DND-41 (cell line): ENCODE results near the gene NOC2L.

Source experiments
- ATAC-seq: fragments of 200-7000 bp; cut with Tn5 transposase; 3 replicates; pipeline ENCODE4 v1.9.1; 2021; ENCODE audit warnings: low read depth; ENCODE audit not compliant: insufficient read depth
- DNase-seq: peaks from one replicate; pipeline ENCODE4 v3.0.0-alpha.2; 2020
- H2AFZ ChIP-seq: 2 replicates; pipeline ENCODE4 v1.6.0; 2012; ENCODE audit warnings: low read depth, low read length
- H3K27ac ChIP-seq: 2 replicates; pipeline ENCODE4 v1.5.1; 2012; ENCODE audit warnings: low read length, inconsistent platforms
- H3K27me3 ChIP-seq: fragments of 200-600 bp; sonication (generic); 2 replicates; pipeline ENCODE4 v1.6.0; 2012; ENCODE audit warnings: low read length, mild to moderate bottlenecking, inconsistent platforms; ENCODE audit not compliant: insufficient read depth, poor library complexity
- H3K36me3 ChIP-seq: 2 replicates; pipeline ENCODE4 v1.5.1; 2012; ENCODE audit warnings: low read length, inconsistent platforms; ENCODE audit not compliant: insufficient read depth
- H3K4me1 ChIP-seq: 2 replicates; pipeline ENCODE4 v1.5.1; 2012; ENCODE audit warnings: mild to moderate bottlenecking, low read length; ENCODE audit not compliant: insufficient read depth
- H3K4me2 ChIP-seq: 2 replicates; pipeline ENCODE4 v1.6.0; 2012; ENCODE audit warnings: mild to moderate bottlenecking, moderate library complexity, low read length, inconsistent platforms; ENCODE audit not compliant: insufficient read depth
- H3K4me3 ChIP-seq, 2 experiments: fragments of 200-600 bp in 1 of 2; shearing (Covaris generic) in 1 of 2; 2 replicates each; pipeline ENCODE4 v1.5.1; 2012 to 2016; ENCODE audit warnings: inconsistent platforms in 2 of 2, low read length in 2 of 2, mild to moderate bottlenecking in 2 of 2, low read depth in 1 of 2, moderate library complexity in 1 of 2
- H3K79me2 ChIP-seq: 2 replicates; pipeline ENCODE4 v1.6.0; 2012; ENCODE audit warnings: low read length, inconsistent platforms; ENCODE audit not compliant: insufficient read depth
- H3K9ac ChIP-seq: 2 replicates; pipeline ENCODE4 v1.6.0; 2012; ENCODE audit warnings: low read depth, mild to moderate bottlenecking, inconsistent platforms, low read length, moderate library complexity
- H3K9me3 ChIP-seq: 2 replicates; pipeline ENCODE4 v1.5.1; 2012; ENCODE audit warnings: low read length, moderate library complexity, mild to moderate bottlenecking, inconsistent platforms; ENCODE audit not compliant: insufficient read depth, severe bottlenecking
- H4K20me1 ChIP-seq: 2 replicates; pipeline ENCODE4 v1.6.0; 2012; ENCODE audit warnings: low read length; ENCODE audit not compliant: insufficient read depth
- EZH2 ChIP-seq: IDR thresholded peaks from 3 replicates; pipeline ENCODE4 v1.6.1; 2012; ENCODE audit warnings: borderline replicate concordance, low read depth, mild to moderate bottlenecking, moderate library complexity, low read length, inconsistent platforms; ENCODE audit not compliant: severe bottlenecking
- TF ChIP-seq, protein P1 (sequence below): IDR thresholded peaks from 2 replicates; pipeline ENCODE4 v1.5.1; 2012; ENCODE audit warnings: borderline replicate concordance, low read length, moderate library complexity, mild to moderate bottlenecking; ENCODE audit not compliant: poor library complexity, severe bottlenecking; ENCODE audit errors: extremely low read depth

The NOC2L gene

DNA sequence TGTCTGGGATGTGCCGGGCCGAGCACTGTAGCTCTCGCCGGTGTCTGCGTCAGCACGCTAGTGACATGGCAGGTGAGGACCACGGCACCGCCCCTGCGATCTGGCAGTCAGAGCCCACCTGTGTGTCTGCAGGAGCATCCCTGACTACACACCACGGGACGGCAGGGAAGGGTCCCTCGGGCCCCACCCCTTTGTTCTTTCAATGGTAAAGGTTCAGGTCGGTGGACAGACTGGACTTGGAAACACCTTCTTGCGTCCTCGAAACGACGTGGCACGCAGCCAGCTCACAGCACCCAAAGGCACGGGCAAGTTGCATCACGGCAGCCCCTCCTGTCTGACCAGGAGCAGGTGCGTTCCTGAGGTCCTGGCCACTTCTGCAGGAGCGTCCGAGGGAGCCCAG lies 39.0 kb downstream of the NOC2L start:
- Histone ChIP-seq H3K36me3 (no peaks in the 10 kb centered on the region), H3K4me1 (peaks cover 35% of the 10 kb centered on the region), H3K27me3 (peaks cover 62% of the 10 kb centered on the region), H3K79me2 (no peaks in the 10 kb centered on the region), H3K27ac (no peak overlapping the region), H3K4me3 (no peak overlapping the region), H4K20me1 (peaks cover 63% of the 10 kb centered on the region), H2AFZ (no peak overlapping the region), H3K9me3 (no peaks in the 10 kb centered on the region), H3K4me2 (no peak overlapping the region), H3K9ac (no peak overlapping the region)
- TF ChIP-seq, protein P1, sequence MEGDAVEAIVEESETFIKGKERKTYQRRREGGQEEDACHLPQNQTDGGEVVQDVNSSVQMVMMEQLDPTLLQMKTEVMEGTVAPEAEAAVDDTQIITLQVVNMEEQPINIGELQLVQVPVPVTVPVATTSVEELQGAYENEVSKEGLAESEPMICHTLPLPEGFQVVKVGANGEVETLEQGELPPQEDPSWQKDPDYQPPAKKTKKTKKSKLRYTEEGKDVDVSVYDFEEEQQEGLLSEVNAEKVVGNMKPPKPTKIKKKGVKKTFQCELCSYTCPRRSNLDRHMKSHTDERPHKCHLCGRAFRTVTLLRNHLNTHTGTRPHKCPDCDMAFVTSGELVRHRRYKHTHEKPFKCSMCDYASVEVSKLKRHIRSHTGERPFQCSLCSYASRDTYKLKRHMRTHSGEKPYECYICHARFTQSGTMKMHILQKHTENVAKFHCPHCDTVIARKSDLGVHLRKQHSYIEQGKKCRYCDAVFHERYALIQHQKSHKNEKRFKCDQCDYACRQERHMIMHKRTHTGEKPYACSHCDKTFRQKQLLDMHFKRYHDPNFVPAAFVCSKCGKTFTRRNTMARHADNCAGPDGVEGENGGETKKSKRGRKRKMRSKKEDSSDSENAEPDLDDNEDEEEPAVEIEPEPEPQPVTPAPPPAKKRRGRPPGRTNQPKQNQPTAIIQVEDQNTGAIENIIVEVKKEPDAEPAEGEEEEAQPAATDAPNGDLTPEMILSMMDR = no peak
- TF ChIP-seq EZH2 = no peak
- DNase-seq (no peak), ATAC-seq (no peak)

DNA sequence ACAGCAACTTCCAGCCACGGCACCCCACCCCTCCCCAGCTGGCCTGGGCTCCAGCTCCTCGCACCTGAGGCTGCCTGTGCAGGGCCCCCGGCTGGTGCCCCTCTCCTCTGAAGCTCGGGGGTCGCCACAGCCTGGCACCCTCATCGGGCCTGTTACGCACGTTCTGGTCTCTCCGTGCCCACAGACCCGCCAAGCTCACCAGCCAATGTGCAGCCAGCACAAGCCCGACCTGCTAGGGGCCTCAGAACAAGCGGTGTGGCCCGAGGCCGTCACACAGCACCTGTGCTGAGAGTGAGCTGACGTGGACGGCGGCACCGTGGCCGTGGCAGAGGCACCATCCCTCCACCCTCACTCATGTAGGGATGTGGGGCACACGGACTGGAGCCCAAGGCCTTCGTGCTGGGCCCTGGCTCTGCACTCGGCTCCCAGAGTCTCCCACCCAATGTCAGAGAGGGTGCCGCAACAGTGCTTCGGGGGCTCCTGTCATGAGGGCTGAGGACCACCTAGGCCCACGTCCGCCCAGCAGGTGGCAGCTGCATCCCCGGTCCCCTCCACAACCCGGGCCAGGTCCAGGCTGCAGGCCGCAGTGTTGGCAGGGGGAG lies 39.7 kb downstream of the NOC2L start:
- Histone ChIP-seq H3K36me3 (no peaks in the 10 kb centered on the region), H4K20me1 (peaks cover 58% of the 10 kb centered on the region), H3K4me3 (no peak overlapping the region), H3K4me1 (peaks cover 28% of the 10 kb centered on the region), H3K9ac (no peak overlapping the region), H3K9me3 (no peaks in the 10 kb centered on the region), H3K27me3 (peaks cover 55% of the 10 kb centered on the region), H2AFZ (no peak overlapping the region), H3K4me2 (no peak overlapping the region), H3K79me2 (no peaks in the 10 kb centered on the region), H3K27ac (no peak overlapping the region)
- ATAC-seq (no peak), DNase-seq (no peak)
- TF ChIP-seq EZH2 = no peak
- TF ChIP-seq, protein P1 = peak; percentile 18

DNA sequence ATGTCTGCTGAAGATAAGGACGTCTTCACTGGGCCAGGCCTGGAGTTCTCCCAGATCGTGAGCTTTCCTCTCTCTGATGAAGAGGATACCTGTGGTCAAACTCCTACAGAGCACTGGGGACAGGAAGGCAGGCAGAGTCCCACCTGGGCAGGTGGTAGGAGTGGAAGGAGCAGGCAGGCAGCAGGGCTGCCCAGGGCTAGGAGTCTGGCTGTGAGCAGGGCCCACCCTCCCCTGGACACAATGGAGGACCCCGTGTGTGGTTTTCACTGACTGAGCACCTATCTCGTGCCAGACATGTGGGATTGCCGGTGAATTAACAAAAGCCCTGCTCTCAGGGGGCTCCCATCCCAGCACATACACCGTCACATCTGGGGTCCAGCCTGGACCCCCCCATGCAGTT lies 40.2 kb downstream of the NOC2L start:
- no peak for TF ChIP-seq EZH2
- TF ChIP-seq, protein P1 = no peak
- ATAC-seq = no peak
- H4K20me1 ChIP-seq = peaks cover 60% of the 10 kb centered on the region
- no peaks in the 10 kb centered on the region for H3K9me3 ChIP-seq
- H3K27ac ChIP-seq = no peak overlapping the region
- peaks cover 50% of the 10 kb centered on the region for H3K27me3 ChIP-seq
- H3K4me2 ChIP-seq = no peak overlapping the region
- no peak for DNase-seq
- H3K9ac ChIP-seq = no peak overlapping the region
- no peak overlapping the region for H3K4me3 ChIP-seq
- H3K4me1 ChIP-seq = peaks cover 23% of the 10 kb centered on the region
- H2AFZ ChIP-seq = no peak overlapping the region
- no peaks in the 10 kb centered on the region for H3K36me3 ChIP-seq
- H3K79me2 ChIP-seq = no peaks in the 10 kb centered on the region
